T-cell (primary cell): Measurements from ENCODE around the gene CFAP57. TPM values are rescaled to one million over a fixed set of nuclear protein-coding genes. Genes with fewer than 3 reads are reported as not detected.
"Not testable (repeated sequence)": the region's sequence is repeated elsewhere in the genome, so short reads cannot be mapped to it uniquely, and the experiment has no call there.

Experiments used
- ATAC-seq, 4 experiments: fragments of 200-7000 bp in 3 of 4; fragments of 150-1000 bp in 1 of 4; cut with Tn5 transposase; replicated peaks in 1 of 4; 1 replicate in 3 of 4; 2 replicates in 1 of 4; pipeline ENCODE4 v1.10.0; 2021; ENCODE audit warnings: moderate library complexity in 3 of 4, mild to moderate bottlenecking in 2 of 4, moderate number of reproducible peaks in 1 of 4
- CTCF ChIA-PET, 2 donors: fragments of 300-600 bp; sonication (Branson Sonifier 250); formaldehyde crosslinking; loops; one replicate each; lab custom pipeline; 2022; ENCODE audit warnings: antibody characterized with exemption in 2 of 2; lab: Charles Lee
- POLR2A ChIA-PET, 2 donors: fragments of 300-600 bp; sonication (Branson Sonifier 250); formaldehyde crosslinking; loops; one replicate each; lab custom pipeline; 2022; ENCODE audit warnings: antibody characterized with exemption in 2 of 2; lab: Charles Lee
- DNase-seq, 35 experiments: peaks; one replicate each; pipeline versions ENCODE4 v3.0.0 to v3.0.0-alpha.2; 2013 to 2023
- H3K27ac ChIP-seq: one replicate; pipeline ENCODE4 v1.5.1; 2013; ENCODE audit warnings: low read length
- H3K27me3 ChIP-seq, 2 experiments: replicated peaks in 1 of 2; 1 replicate in 1 of 2; 2 replicates in 1 of 2; pipeline versions ENCODE4 v1.6.1 to v1.7.0; 2013; ENCODE audit warnings: low read length in 1 of 2, mixed read lengths in 1 of 2; ENCODE audit not compliant: control insufficient read depth in 2 of 2, insufficient read depth in 2 of 2; ENCODE audit errors: extremely low read depth in 1 of 2
- H3K36me3 ChIP-seq, 2 donors: 1 replicate in 1 of 2; 2 replicates in 1 of 2; pipeline versions ENCODE4 v1.6.1 to v1.7.0; 2013; ENCODE audit warnings: low read length in 1 of 2; ENCODE audit not compliant: control insufficient read depth in 2 of 2, insufficient read depth in 1 of 2; ENCODE audit errors: extremely low read depth in 1 of 2
- H3K4me1 ChIP-seq, 2 experiments: 1 replicate in 1 of 2; 2 replicates in 1 of 2; pipeline versions ENCODE4 v1.6.1 to v1.7.0; 2013; ENCODE audit warnings: low read length in 2 of 2, mixed read lengths in 1 of 2; ENCODE audit not compliant: insufficient read depth in 2 of 2, control insufficient read depth in 1 of 2; ENCODE audit errors: extremely low read depth in 1 of 2
- H3K4me3 ChIP-seq, 2 donors: 1 replicate in 1 of 2; 2 replicates in 1 of 2; pipeline versions ENCODE4 v1.5.1 to v1.7.0; 2013; ENCODE audit warnings: mild to moderate bottlenecking in 2 of 2, low read length in 1 of 2, moderate library complexity in 1 of 2; ENCODE audit not compliant: control insufficient read depth in 1 of 2; ENCODE audit errors: extremely low read depth in 1 of 2
- H3K9me3 ChIP-seq: 2 replicates; pipeline ENCODE4 v1.7.0; 2013
- H3K27ac Mint-ChIP-seq, 2 donors: one replicate each; pipeline ENCODE4 v1.8.0; 2020 to 2021; ENCODE audit warnings: mild to moderate bottlenecking in 2 of 2, mixed read lengths in 2 of 2
- H3K27me3 Mint-ChIP-seq, 2 donors: one replicate each; pipeline ENCODE4 v1.8.0; 2021 to 2022; ENCODE audit warnings: mixed read lengths in 2 of 2
- H3K36me3 Mint-ChIP-seq: one replicate; pipeline ENCODE4 v1.8.0; 2021; ENCODE audit warnings: mixed read lengths
- H3K4me1 Mint-ChIP-seq, 3 donors: one replicate each; pipeline ENCODE4 v1.8.0; 2020 to 2022; ENCODE audit warnings: mixed read lengths in 3 of 3, mild to moderate bottlenecking in 1 of 3
- H3K4me3 Mint-ChIP-seq, 3 donors: one replicate each; pipeline ENCODE4 v1.8.0; 2020 to 2022; ENCODE audit warnings: mild to moderate bottlenecking in 3 of 3, mixed read lengths in 3 of 3, moderate library complexity in 3 of 3
- H3K9me3 Mint-ChIP-seq, 3 donors: one replicate each; pipeline ENCODE4 v1.8.0; 2020 to 2022; ENCODE audit warnings: mixed read lengths in 3 of 3
- WGBS: methylation state at CpG from one replicate; pipeline ENCODE4 v1.1.5; 2013; ENCODE audit warnings: missing lambda C conversion rate; ENCODE audit not compliant: insufficient coverage; 5-methylcytosine and 5-hydroxymethylcytosine counted together
- total RNA-seq, 35 experiments: library from RNA in 6 of 35; stranded (reverse) in 6 of 35; fragments of 120-200 nt in 1 of 35; gene quantifications; one replicate each; pipeline versions ENCODE4 v1.2.1 to v1.2.4 and lab custom pipeline; 2013 to 2026

Gene CFAP57
- total RNA-seq, 5 donors from 2014 or later (not counting 1 experiment from before 2014, with no cell fraction given), result 0.07 TPM; not detected in 4

- Histone ChIP-seq H3K27ac (no peak overlapping the region), H3K4me3 (no peak overlapping the region), H3K9me3 (no peaks in the 10 kb centered on the region), H3K27me3 (peaks cover 0 to 6% of the 10 kb centered on the region in 2 experiments), H3K36me3 (no peaks in the 10 kb centered on the region), H3K4me1 (no peaks in the 10 kb centered on the region)
- no peak overlapping the region for H3K4me3 Mint-ChIP-seq
- peaks cover 4% of the 10 kb centered on the region for H3K36me3 Mint-ChIP-seq
- H3K27ac Mint-ChIP-seq, result no peak overlapping the region
- ChIA-PET CTCF (interaction anchor here in 1 of 2 donors (0.7 kb wide), 1 partner anchor 731 kb away, joined by 3 read pairs; no protein-coding TSS in a partner anchor), POLR2A (no interaction called here)
- ATAC-seq, result no peak
- no peaks in the 10 kb centered on the region for H3K4me1 Mint-ChIP-seq
- H3K27me3 Mint-ChIP-seq, result peaks cover 6 to 7% of the 10 kb centered on the region in 2 donors
- no peak for DNase-seq
- WGBS, result no CpG with 5 or more reads among the region's 3 CpGs
- H3K9me3 Mint-ChIP-seq, result peaks cover 0 to 9% (median 8%) of the 10 kb centered on the region in 3 donors
Measured at GRCh38 chr1:43203859-43204258, 31.7 kb downstream of the CFAP57 start.

- ChIA-PET POLR2A (no interaction called here), CTCF (no interaction called here)
- Histone ChIP-seq H3K9me3 (no peaks in the 10 kb centered on the region), H3K36me3 (no peaks in the 10 kb centered on the region), H3K4me1 (no peaks in the 10 kb centered on the region), H3K27me3 (peaks cover 0 to 6% of the 10 kb centered on the region in 2 experiments), H3K4me3 (no peak overlapping the region), H3K27ac (no peak overlapping the region)
- H3K27ac Mint-ChIP-seq, result no peak overlapping the region
- peaks cover 4% of the 10 kb centered on the region for H3K36me3 Mint-ChIP-seq
- H3K27me3 Mint-ChIP-seq, result peaks cover 6 to 7% of the 10 kb centered on the region in 2 donors
- H3K9me3 Mint-ChIP-seq, result peaks cover 0 to 9% (median 8%) of the 10 kb centered on the region in 3 donors
- no CpG with 5 or more reads among the region's 1 CpG for WGBS
- no peak overlapping the region for H3K4me3 Mint-ChIP-seq
- DNase-seq, result no peak
- no peak for ATAC-seq
- no peaks in the 10 kb centered on the region for H3K4me1 Mint-ChIP-seq
Measured at GRCh38 chr1:43204394-43204793, 32.3 kb downstream of the CFAP57 start.

- H3K9me3 ChIP-seq, result no peaks in the 10 kb centered on the region
- WGBS, result 60% methylated on average over 1 of the region's 4 CpGs
- Mint-ChIP-seq H3K4me3 (no peak overlapping the region), H3K36me3 (peaks cover 4% of the 10 kb centered on the region), H3K4me1 (no peaks in the 10 kb centered on the region), H3K9me3 (peaks cover 0 to 9% (median 8%) of the 10 kb centered on the region in 3 donors), H3K27me3 (peaks cover 8 to 11% of the 10 kb centered on the region in 2 donors), H3K27ac (no peak overlapping the region)
- H3K27me3 ChIP-seq, result peaks cover 0 to 12% of the 10 kb centered on the region in 2 experiments
- DNase-seq (no peak), ATAC-seq (no peak)
- POLR2A ChIA-PET, result no interaction called here
- CTCF ChIA-PET, result no interaction called here
- H3K4me3 ChIP-seq, result no peak overlapping the region
- no peaks in the 10 kb centered on the region for H3K4me1 ChIP-seq
- H3K36me3 ChIP-seq, result no peaks in the 10 kb centered on the region
- no peak overlapping the region for H3K27ac ChIP-seq
Measured at GRCh38 chr1:43205671-43206070, 33.5 kb downstream of the CFAP57 start.

- Mint-ChIP-seq H3K27ac (no peak overlapping the region), H3K9me3 (peaks cover 0 to 9% (median 8%) of the 10 kb centered on the region in 3 donors), H3K36me3 (peaks cover 4% of the 10 kb centered on the region), H3K4me1 (no peaks in the 10 kb centered on the region), H3K27me3 (peaks cover 8 to 11% of the 10 kb centered on the region in 2 donors), H3K4me3 (no peak overlapping the region)
- WGBS, result 57% methylated on average over 8 of the region's 10 CpGs
- ChIA-PET POLR2A (no interaction called here), CTCF (no interaction called here)
- DNase-seq (no peak), ATAC-seq (no peak)
- Histone ChIP-seq H3K4me3 (no peak overlapping the region), H3K9me3 (no peaks in the 10 kb centered on the region), H3K27me3 (peaks cover 0 to 12% of the 10 kb centered on the region in 2 experiments), H3K36me3 (no peaks in the 10 kb centered on the region), H3K4me1 (no peaks in the 10 kb centered on the region), H3K27ac (no peak overlapping the region)
Measured at GRCh38 chr1:43206600-43207228, 34.6 kb downstream of the CFAP57 start.

GRCh38 chr1:43207229-43207853, 35.2 kb downstream of the CFAP57 start:
- no peak for DNase-seq
- WGBS, result 89% methylated on average over 6 of the region's 12 CpGs

GRCh38 chr1:43208277-43208676, 36.1 kb downstream of the CFAP57 start:
- ATAC-seq, H3K9me3 ChIP-seq, H3K36me3 Mint-ChIP-seq, H3K4me3 ChIP-seq, DNase-seq, H3K4me1 Mint-ChIP-seq, H3K36me3 ChIP-seq, H3K4me3 Mint-ChIP-seq, CTCF ChIA-PET, H3K4me1 ChIP-seq, H3K27ac ChIP-seq, H3K9me3 Mint-ChIP-seq, H3K27ac Mint-ChIP-seq, POLR2A ChIA-PET: not testable (repeated sequence)
- H3K27me3 ChIP-seq, result peaks cover 0 to 12% of the 10 kb centered on the region in 2 experiments
- peaks cover 8 to 11% of the 10 kb centered on the region in 2 donors for H3K27me3 Mint-ChIP-seq
- no CpG with 5 or more reads among the region's 8 CpGs for WGBS

More at GRCh38 chr1:43207229-43207853, 35.2 kb downstream of the CFAP57 start:
- no peaks in the 10 kb centered on the region for H3K36me3 ChIP-seq
- no peaks in the 10 kb centered on the region for H3K4me1 ChIP-seq
- H3K27me3 ChIP-seq, result peaks cover 0 to 12% of the 10 kb centered on the region in 2 experiments
- no peaks in the 10 kb centered on the region for H3K4me1 Mint-ChIP-seq
- H3K27me3 Mint-ChIP-seq, result peaks cover 8 to 11% of the 10 kb centered on the region in 2 donors
- H3K4me3 ChIP-seq, result no peak overlapping the region
- no peak overlapping the region for H3K27ac Mint-ChIP-seq
- no peak for ATAC-seq
- no peaks in the 10 kb centered on the region for H3K9me3 ChIP-seq
- no peak overlapping the region for H3K4me3 Mint-ChIP-seq
- POLR2A ChIA-PET, result no interaction called here
- no peak overlapping the region for H3K27ac ChIP-seq
- peaks cover 0 to 9% (median 8%) of the 10 kb centered on the region in 3 donors for H3K9me3 Mint-ChIP-seq
- peaks cover 4% of the 10 kb centered on the region for H3K36me3 Mint-ChIP-seq
- CTCF ChIA-PET, result no interaction called here
